ENCODE data around the gene NUDT22.

Gene NUDT22

DNA sequence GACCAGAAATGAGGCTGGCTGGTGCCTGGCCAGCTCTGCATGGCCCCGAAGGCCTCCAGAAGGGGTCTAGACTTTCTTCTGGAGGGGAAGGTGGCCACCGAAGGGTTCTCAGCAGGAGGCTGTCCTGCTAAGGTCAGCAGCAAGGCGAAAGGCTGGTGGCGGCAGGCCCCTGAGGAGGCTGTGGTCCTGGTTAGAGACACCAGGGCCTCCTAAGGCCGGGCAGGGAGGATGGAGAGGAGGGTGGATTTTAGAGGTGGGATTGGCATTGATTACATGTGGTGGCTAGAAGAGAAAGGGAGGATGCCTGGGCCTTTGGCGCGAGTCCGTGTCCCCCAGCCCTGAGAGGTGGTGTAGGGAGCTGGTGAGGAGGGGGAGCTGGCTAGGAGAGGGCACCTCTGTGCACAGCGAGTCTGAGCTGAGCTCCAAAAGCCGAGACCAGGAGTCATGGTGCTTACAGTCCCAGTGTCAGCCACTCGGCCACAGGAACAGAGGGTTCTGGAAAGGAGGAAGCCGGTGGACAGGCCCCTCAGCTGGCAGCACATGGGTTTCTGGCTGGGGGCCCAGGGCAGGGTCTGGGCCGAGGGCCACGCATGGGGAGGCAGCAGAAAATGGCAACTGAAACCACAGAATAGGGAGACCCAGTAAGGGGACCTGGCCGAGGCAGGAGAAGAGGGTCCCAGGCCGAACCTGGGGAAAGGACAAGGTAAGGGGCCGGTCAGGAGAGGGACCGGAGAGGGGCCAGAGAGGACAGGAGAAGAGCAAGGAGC, 17.1 kb upstream of the NUDT22 start:
- H3K4me3 ChIP-seq (ENCODE audit: insufficient read depth, low read length, poor library complexity, severe bottlenecking), result no peak overlapping the region

DNA sequence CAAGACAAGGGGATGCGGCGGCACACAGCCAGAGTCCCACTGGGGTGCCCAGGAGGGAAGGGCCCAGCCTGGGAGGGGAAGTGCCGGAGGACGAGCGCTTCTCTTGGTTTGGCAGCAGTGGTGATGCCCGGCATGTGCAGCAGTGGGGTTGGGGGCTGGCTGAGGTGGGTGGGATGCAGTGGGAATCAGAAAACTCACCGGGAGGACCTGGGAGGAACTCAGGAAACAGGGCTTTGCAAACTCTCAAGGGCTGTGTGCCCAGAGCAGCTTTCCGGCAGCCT, 16.6 kb upstream of the NUDT22 start:
- H3K79me2 ChIP-seq (ENCODE audit: insufficient read depth, low read length), result no peaks in the 10 kb centered on the region; the same call in 1 of the 2 replicates
- no peak overlapping the region for H2AFZ ChIP-seq (ENCODE audit: low read depth, low read length, severe bottlenecking)
- H3K4me2 ChIP-seq (ENCODE audit: low read depth, low read length, poor library complexity, severe bottlenecking), result no peak overlapping the region
- H3K9ac ChIP-seq (ENCODE audit: low read length), result no peak overlapping the region
- no peaks in the 10 kb centered on the region for H4K20me1 ChIP-seq (ENCODE audit: low read depth, low read length)
- no peak overlapping the region for H3K27ac ChIP-seq (ENCODE audit: low read depth, low read length)
- H3K36me3 ChIP-seq (ENCODE audit: low read length), result no peaks in the 10 kb centered on the region
- no peaks in the 10 kb centered on the region for H3K9me3 ChIP-seq (ENCODE audit: insufficient read depth, low read length)
- H3K27me3 ChIP-seq (ENCODE audit: low read length), result no peaks in the 10 kb centered on the region
- no peak overlapping the region for H3K4me3 ChIP-seq (ENCODE audit: insufficient read depth, low read length, poor library complexity, severe bottlenecking)
- TF ChIP-seq EZH2phosphoT487 (conservative IDR thresholded peaks at IDR 0.05; ENCODE audit: low read length), result no peak
- TF ChIP-seq, protein P1, sequence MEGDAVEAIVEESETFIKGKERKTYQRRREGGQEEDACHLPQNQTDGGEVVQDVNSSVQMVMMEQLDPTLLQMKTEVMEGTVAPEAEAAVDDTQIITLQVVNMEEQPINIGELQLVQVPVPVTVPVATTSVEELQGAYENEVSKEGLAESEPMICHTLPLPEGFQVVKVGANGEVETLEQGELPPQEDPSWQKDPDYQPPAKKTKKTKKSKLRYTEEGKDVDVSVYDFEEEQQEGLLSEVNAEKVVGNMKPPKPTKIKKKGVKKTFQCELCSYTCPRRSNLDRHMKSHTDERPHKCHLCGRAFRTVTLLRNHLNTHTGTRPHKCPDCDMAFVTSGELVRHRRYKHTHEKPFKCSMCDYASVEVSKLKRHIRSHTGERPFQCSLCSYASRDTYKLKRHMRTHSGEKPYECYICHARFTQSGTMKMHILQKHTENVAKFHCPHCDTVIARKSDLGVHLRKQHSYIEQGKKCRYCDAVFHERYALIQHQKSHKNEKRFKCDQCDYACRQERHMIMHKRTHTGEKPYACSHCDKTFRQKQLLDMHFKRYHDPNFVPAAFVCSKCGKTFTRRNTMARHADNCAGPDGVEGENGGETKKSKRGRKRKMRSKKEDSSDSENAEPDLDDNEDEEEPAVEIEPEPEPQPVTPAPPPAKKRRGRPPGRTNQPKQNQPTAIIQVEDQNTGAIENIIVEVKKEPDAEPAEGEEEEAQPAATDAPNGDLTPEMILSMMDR (IDR thresholded peaks at IDR 0.05; ENCODE audit: insufficient read depth, low read length, poor library complexity, severe bottlenecking), result no peak
- H3K9me2 ChIP-seq (replicated peaks; ENCODE audit: insufficient read depth, low read length), result no peaks in the 10 kb centered on the region
- H3F3A ChIP-seq (ENCODE audit: insufficient read depth), result peaks cover 12% of the 10 kb centered on the region

More for the DNA sequence above, 17.1 kb upstream of the NUDT22 start:
- no peaks in the 10 kb centered on the region; the same call in 1 of the 2 replicates for H3K36me3 ChIP-seq (ENCODE audit: low read length)
- H2AFZ ChIP-seq (ENCODE audit: low read depth, low read length, severe bottlenecking), result no peak overlapping the region
- TF ChIP-seq, protein P1 (IDR thresholded peaks at IDR 0.05; ENCODE audit: insufficient read depth, low read length, poor library complexity, severe bottlenecking), result no peak
- no peak for TF ChIP-seq EZH2phosphoT487 (conservative IDR thresholded peaks at IDR 0.05; ENCODE audit: low read length)
- H3K27ac ChIP-seq (ENCODE audit: low read depth, low read length), result no peak overlapping the region
- no peak overlapping the region for H3K4me2 ChIP-seq (ENCODE audit: low read depth, low read length, poor library complexity, severe bottlenecking)
- no peaks in the 10 kb centered on the region; the same call in 1 of the 2 replicates for H3K79me2 ChIP-seq (ENCODE audit: insufficient read depth, low read length)
- H3K27me3 ChIP-seq (ENCODE audit: low read length), result no peaks in the 10 kb centered on the region
- no peaks in the 10 kb centered on the region for H3K9me3 ChIP-seq (ENCODE audit: insufficient read depth, low read length)
- peaks cover 12% of the 10 kb centered on the region for H3F3A ChIP-seq (ENCODE audit: insufficient read depth)
- H4K20me1 ChIP-seq (ENCODE audit: low read depth, low read length), result no peaks in the 10 kb centered on the region
- H3K9ac ChIP-seq (ENCODE audit: low read length), result no peak overlapping the region
- H3K9me2 ChIP-seq (replicated peaks; ENCODE audit: insufficient read depth, low read length), result no peaks in the 10 kb centered on the region

GRCh38 chr11:64210301-64211020, 15.6 kb upstream of the NUDT22 start:
- Histone ChIP-seq H3K79me2 (ENCODE audit: insufficient read depth, low read length) (no peaks in the 10 kb centered on the region; the same call in 1 of the 2 replicates), H3K9ac (ENCODE audit: low read length) (no peak overlapping the region), H3K9me2 (replicated peaks; ENCODE audit: insufficient read depth, low read length) (no peaks in the 10 kb centered on the region), H3F3A (ENCODE audit: insufficient read depth) (peaks cover 14% of the 10 kb centered on the region), H3K36me3 (ENCODE audit: low read length) (peaks cover 4% of the 10 kb centered on the region), H3K27ac (ENCODE audit: low read depth, low read length) (no peak overlapping the region), H3K27me3 (ENCODE audit: low read length) (no peaks in the 10 kb centered on the region), H3K4me3 (ENCODE audit: insufficient read depth, low read length, poor library complexity, severe bottlenecking) (no peak overlapping the region), H4K20me1 (ENCODE audit: low read depth, low read length) (no peaks in the 10 kb centered on the region), H2AFZ (ENCODE audit: low read depth, low read length, severe bottlenecking) (no peak overlapping the region), H3K4me2 (ENCODE audit: low read depth, low read length, poor library complexity, severe bottlenecking) (no peak overlapping the region), H3K9me3 (ENCODE audit: insufficient read depth, low read length) (no peaks in the 10 kb centered on the region)
- TF ChIP-seq, protein P1 (IDR thresholded peaks at IDR 0.05; ENCODE audit: insufficient read depth, low read length, poor library complexity, severe bottlenecking), result no peak
- no peak for TF ChIP-seq EZH2phosphoT487 (conservative IDR thresholded peaks at IDR 0.05; ENCODE audit: low read length)
